Activated naive CD8-positive, alpha-beta T cell treated with anti-CD3 and anti-CD28 coated beads, Interleukin-2, amount 50 U/mL, for 24 hours (primary cell): ENCODE measurements around the gene BANP.
"Not testable (repeated sequence)": the region's sequence is repeated elsewhere in the genome, so short reads cannot be mapped to it uniquely, and the experiment has no call there.

Experiments used
- ATAC-seq: fragments of 150-1000 bp; cut with Tn5 transposase; one replicate; pipeline ENCODE4 v1.10.0; 2021
- DNase-seq: peaks from one replicate; pipeline ENCODE4 v3.0.0; 2021
- H3K27ac Mint-ChIP-seq: one replicate; pipeline ENCODE4 v1.8.0; 2021; ENCODE audit warnings: mild to moderate bottlenecking, mixed read lengths
- H3K27me3 Mint-ChIP-seq: one replicate; pipeline ENCODE4 v1.8.0; 2021; ENCODE audit warnings: mixed read lengths
- H3K36me3 Mint-ChIP-seq: one replicate; pipeline ENCODE4 v1.8.0; 2021; ENCODE audit warnings: low read depth, mixed read lengths
- H3K4me1 Mint-ChIP-seq: one replicate; pipeline ENCODE4 v1.8.0; 2021; ENCODE audit warnings: mixed read lengths
- H3K4me3 Mint-ChIP-seq: one replicate; pipeline ENCODE4 v1.8.0; 2021; ENCODE audit warnings: mild to moderate bottlenecking, moderate library complexity, mixed read lengths
- H3K9me3 Mint-ChIP-seq: one replicate; pipeline ENCODE4 v1.8.0; 2021; ENCODE audit warnings: mixed read lengths

The BANP gene

DNA sequence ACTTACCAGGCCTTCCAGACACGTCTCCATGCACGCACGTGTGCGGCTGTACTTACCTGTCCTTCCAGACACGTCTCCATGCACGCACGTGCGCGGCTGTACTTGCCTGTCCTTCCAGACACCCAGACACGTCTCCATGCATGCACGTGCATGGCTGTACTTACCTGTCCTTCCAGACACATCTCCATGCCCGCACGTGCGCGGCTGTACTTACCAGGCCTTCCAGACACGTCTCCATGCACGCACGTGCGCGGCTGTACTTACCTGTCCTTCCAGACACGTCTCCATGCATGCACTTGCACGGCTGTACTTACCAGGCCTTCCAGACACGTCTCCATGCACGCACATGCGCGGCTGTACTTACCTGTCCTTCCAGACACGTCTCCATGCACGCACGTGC lies 47.8 kb downstream of the BANP start:
- H3K27me3 Mint-ChIP-seq, DNase-seq, H3K27ac Mint-ChIP-seq, H3K4me3 Mint-ChIP-seq, H3K36me3 Mint-ChIP-seq, H3K9me3 Mint-ChIP-seq, H3K4me1 Mint-ChIP-seq, ATAC-seq: not testable (repeated sequence)

DNA sequence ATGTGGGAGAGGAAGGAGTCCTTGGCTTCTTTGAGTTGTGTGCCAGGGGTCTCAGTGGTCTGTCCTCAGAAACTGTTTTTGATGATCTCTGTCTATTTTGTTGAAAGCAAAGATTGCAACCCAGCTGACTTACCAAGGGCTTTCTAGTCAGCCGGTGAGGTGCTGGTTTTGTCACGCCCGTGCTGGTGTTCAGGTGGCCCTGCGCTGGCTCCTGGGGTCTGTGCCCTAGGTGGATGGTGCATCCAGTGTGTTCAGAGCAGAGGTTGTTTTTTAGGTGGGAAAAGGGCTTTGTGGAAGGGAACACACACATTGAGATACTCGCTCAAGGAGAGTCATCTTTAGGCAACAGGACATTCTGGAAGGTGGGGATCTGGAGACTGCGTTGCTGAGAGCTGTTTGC lies 51.0 kb downstream of the BANP start:
- Mint-ChIP-seq H3K27ac (no peak overlapping the region), H3K36me3 (peaks cover 17% of the 10 kb centered on the region), H3K4me3 (no peak overlapping the region)

DNA sequence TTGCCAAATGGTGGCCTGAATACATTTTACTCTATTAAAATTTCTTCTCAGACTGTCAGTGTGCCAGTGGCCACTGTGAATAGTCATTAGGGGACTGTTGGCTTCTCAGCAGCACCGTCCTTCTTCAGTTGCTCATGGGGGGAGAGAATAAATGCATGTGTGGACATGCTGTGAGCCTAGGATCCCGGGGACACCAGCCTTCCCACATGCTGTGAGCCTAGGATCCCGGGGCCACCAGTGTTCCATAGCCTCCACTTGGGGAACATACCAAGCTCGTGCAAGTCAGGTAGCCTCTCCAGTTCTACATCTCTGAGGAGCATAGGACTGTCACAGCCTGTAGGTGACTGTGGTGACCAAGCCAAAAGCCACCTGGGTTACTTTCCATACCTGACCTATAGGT lies 51.5 kb downstream of the BANP start:
- ATAC-seq (no peak), DNase-seq (no peak)
- Mint-ChIP-seq H3K27ac (no peak overlapping the region), H3K4me3 (no peak overlapping the region), H3K9me3 (no peaks in the 10 kb centered on the region), H3K27me3 (no peaks in the 10 kb centered on the region), H3K36me3 (peaks cover 18% of the 10 kb centered on the region), H3K4me1 (peaks cover 2% of the 10 kb centered on the region)

More for the DNA sequence above, 51.0 kb downstream of the BANP start:
- ATAC-seq, result no peak
- Mint-ChIP-seq H3K4me1 (peaks cover 2% of the 10 kb centered on the region), H3K9me3 (no peaks in the 10 kb centered on the region), H3K27me3 (no peaks in the 10 kb centered on the region)
- DNase-seq, result no peak

DNA sequence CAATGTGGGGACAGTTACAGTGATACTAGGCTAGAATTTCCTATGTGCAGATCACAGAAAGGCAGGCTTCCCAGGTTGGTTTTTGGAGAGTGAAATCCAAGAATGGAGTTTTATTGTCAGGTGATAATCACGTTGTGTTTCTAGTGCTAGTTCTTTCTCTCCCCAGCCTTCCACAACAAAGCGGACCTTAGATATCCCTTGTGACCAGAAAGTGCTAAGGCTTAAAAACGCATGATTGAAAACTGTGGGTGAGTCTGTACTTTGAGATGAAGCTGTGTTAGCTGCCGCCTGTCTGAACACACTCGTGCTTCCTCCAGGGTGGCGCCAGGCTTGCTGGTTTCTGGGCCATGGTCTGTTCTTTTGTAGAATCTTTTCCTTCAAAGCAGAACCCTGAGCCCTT lies 52.1 kb downstream of the BANP start:
- ATAC-seq, result no peak
- no peak overlapping the region for H3K27ac Mint-ChIP-seq
- H3K4me1 Mint-ChIP-seq, result peaks cover 2% of the 10 kb centered on the region
- no peak for DNase-seq
- no peaks in the 10 kb centered on the region for H3K27me3 Mint-ChIP-seq
- peaks cover 19% of the 10 kb centered on the region for H3K36me3 Mint-ChIP-seq
- no peak overlapping the region for H3K4me3 Mint-ChIP-seq
- no peaks in the 10 kb centered on the region for H3K9me3 Mint-ChIP-seq

DNA sequence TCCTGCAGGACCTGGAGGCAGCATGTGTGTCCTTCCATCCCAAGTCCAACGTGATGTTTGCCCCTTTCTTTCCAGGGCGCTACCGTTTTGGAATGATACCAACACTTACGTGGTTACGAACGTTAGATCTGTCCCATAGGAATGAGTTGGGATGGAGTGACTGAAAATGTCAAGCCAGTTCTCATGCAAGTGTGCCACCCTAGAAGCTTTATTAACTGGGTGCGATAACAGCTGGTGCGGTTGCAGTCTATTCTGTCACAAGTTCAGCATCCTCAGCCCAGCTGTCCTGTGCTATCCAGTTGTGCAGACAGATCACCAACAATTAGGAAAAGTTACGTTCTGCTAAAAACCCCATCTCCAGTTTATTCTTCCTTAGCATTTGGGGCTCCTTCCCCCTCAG lies 52.5 kb downstream of the BANP start:
- Mint-ChIP-seq H3K27me3 (no peaks in the 10 kb centered on the region), H3K36me3 (peaks cover 24% of the 10 kb centered on the region), H3K27ac (no peak overlapping the region), H3K4me1 (peaks cover 2% of the 10 kb centered on the region), H3K9me3 (no peaks in the 10 kb centered on the region), H3K4me3 (no peak overlapping the region)
- ATAC-seq, result no peak
- no peak for DNase-seq

DNA sequence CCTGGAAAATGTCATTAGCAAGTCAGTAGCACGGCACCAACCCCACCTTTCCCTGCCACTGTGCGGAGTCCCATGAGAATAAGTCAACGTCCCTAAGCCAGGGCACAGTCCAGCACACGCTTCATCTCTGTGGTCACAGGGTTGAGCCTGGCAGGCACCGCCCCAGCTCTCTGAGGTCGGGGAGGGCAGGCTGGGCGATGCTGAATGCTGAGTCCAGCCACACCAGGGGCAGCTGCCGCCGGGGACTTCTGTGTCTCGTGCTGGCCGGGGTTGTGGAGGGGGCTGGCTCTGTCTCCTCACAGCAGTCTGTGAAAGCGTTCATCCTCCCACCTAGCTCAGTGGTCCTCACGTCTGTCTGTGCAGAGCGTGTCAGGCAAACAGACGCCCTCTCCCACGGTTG lies 53.2 kb downstream of the BANP start:
- ATAC-seq (no peak), DNase-seq (no peak)
- Mint-ChIP-seq H3K4me1 (peaks cover 2% of the 10 kb centered on the region), H3K36me3 (peaks cover 28% of the 10 kb centered on the region), H3K27ac (no peak overlapping the region), H3K9me3 (no peaks in the 10 kb centered on the region), H3K27me3 (no peaks in the 10 kb centered on the region), H3K4me3 (no peak overlapping the region)

DNA sequence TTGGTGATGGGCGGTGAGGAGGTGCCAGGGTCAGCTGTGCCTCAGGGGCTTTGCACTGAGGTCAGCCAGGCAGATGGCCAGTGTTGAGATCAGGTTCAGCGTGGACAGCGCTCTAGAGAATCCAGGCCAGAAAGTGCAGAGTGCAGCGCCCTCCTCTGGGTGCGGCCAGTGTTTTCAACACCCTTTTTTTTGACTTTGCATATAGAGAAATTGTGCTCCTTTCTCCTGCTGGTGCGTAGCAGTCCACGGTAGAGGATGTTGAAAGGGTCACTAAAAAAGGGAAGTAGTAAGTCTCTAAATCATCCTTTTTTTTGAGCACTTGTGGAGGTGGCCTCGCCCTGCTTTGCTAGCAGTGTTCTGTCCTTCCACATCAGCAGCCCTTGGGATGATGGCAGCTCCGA lies 53.9 kb downstream of the BANP start:
- H3K36me3 Mint-ChIP-seq, result peaks cover 35% of the 10 kb centered on the region
- H3K27me3 Mint-ChIP-seq, result no peaks in the 10 kb centered on the region
- no peak for DNase-seq
- H3K27ac Mint-ChIP-seq, result no peak overlapping the region
- H3K4me3 Mint-ChIP-seq, result no peak overlapping the region
- peaks cover 2% of the 10 kb centered on the region for H3K4me1 Mint-ChIP-seq
- H3K9me3 Mint-ChIP-seq, result no peaks in the 10 kb centered on the region
- ATAC-seq, result no peak

DNA sequence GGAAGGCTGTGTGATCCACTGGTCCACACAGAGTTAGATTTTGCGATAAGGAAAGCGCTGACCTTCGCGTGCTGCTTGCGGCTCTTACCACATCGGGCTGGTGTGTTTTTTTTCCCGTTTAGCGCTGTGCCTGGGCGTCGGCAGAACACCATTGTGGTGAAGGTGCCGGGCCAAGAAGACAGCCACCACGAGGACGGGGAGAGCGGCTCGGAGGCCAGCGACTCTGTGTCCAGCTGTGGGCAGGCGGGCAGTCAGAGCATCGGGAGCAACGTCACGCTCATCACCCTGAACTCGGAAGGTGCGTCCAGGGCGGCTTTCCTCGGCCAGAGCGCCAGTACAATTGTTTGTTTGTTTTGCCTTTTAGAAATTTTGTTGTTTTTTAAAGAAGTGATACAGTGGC lies 54.7 kb downstream of the BANP start:
- DNase-seq (no peak), ATAC-seq (no peak)
- Mint-ChIP-seq H3K36me3 (peaks cover 40% of the 10 kb centered on the region), H3K27ac (no peak overlapping the region), H3K27me3 (no peaks in the 10 kb centered on the region), H3K4me3 (no peak overlapping the region), H3K4me1 (peaks cover 2% of the 10 kb centered on the region), H3K9me3 (no peaks in the 10 kb centered on the region)

DNA sequence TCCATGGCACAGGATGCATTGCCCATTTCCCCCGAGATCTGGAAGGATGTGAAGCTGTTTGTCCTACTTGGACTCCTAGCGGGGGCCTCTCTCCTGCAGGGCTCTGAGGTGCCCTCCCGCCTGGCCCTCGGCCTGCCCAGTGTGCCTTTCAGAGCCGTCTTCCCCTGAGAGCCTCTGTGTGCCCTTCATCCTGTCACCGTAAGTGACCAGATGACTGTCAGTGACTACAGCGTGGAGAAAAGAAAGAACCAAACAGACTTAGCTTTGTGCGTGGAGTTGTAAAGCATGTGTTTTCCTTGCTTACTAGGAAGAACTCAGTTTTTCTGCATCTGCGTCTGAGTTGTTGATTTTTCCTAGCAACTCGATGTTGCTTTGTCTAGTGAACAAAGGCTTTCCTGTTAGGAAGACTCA lies 56.1 kb downstream of the BANP start:
- no peaks in the 10 kb centered on the region for H3K27me3 Mint-ChIP-seq
- H3K4me3 Mint-ChIP-seq, result no peak overlapping the region
- peaks cover 41% of the 10 kb centered on the region for H3K36me3 Mint-ChIP-seq
- H3K9me3 Mint-ChIP-seq, result no peaks in the 10 kb centered on the region
- DNase-seq (no peak), ATAC-seq (no peak)
- H3K4me1 Mint-ChIP-seq, result peaks cover 2% of the 10 kb centered on the region
- no peak overlapping the region for H3K27ac Mint-ChIP-seq

DNA sequence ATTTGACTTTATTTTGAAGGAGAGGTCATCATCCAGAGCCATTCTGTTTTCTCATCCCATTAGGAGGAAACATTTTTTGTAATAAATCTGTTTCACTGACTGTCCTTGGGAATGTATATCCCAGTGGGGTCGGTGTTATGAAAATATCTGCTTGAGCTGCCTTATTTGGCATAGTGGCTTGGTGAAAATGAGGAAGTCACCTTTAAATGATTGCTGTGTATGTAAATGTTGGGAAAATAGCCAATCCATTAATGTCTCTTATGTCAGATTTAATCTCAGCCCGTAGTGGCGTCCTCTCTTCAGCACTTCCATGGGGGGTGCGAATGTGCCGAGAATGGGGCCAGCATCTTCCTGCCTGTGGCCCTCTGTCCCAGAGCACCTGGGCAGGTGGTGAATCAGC lies 57.6 kb downstream of the BANP start:
- ATAC-seq, result no peak
- no peaks in the 10 kb centered on the region for H3K27me3 Mint-ChIP-seq
- no peaks in the 10 kb centered on the region for H3K9me3 Mint-ChIP-seq
- no peak overlapping the region for H3K27ac Mint-ChIP-seq
- H3K4me3 Mint-ChIP-seq, result no peak overlapping the region
- peaks cover 42% of the 10 kb centered on the region for H3K36me3 Mint-ChIP-seq
- H3K4me1 Mint-ChIP-seq, result peaks cover 2% of the 10 kb centered on the region
- DNase-seq, result no peak

DNA sequence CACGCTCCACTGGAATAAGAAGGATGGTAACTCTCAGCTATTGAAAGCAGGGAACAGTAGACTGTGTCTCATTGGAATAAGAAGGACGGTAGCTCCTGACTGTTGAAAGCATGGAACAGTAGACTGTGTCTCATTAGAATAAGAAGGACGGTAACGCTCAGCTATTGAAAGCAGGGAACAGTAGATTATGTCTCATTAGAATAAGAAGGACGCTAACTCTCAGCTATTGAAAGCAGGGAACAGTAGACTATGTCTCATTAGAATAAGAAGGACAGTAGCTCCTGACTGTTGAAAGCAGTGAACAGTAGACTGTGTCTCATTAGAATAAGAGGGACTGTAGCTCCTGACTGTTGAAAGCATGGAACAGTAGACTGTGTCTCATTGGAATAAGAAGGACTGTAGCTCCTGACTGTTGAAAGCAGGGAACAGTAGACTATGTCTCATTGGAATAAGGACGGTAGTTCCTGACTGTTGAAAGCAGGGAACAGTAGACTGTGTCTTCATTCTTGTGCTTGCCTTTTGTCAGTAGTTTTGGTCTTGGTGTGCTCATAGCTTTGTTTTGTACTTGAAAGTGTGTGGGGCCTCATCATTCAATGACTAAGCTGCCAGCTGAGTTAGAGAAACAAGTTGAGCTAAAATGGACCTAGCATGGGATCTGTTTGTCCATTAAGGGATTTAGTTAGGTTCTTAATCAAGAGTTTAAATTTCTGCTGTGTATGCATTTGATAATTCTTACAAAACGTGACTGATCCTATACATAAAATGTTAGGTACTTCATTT lies 58.5 kb downstream of the BANP start:
- H3K9me3 Mint-ChIP-seq, result no peaks in the 10 kb centered on the region
- H3K27me3 Mint-ChIP-seq, result no peaks in the 10 kb centered on the region
- no peak overlapping the region for H3K27ac Mint-ChIP-seq
- ATAC-seq (no peak), DNase-seq (no peak)
- peaks cover 2% of the 10 kb centered on the region for H3K4me1 Mint-ChIP-seq
- H3K4me3 Mint-ChIP-seq, result no peak overlapping the region
- H3K36me3 Mint-ChIP-seq, result peaks cover 41% of the 10 kb centered on the region

DNA sequence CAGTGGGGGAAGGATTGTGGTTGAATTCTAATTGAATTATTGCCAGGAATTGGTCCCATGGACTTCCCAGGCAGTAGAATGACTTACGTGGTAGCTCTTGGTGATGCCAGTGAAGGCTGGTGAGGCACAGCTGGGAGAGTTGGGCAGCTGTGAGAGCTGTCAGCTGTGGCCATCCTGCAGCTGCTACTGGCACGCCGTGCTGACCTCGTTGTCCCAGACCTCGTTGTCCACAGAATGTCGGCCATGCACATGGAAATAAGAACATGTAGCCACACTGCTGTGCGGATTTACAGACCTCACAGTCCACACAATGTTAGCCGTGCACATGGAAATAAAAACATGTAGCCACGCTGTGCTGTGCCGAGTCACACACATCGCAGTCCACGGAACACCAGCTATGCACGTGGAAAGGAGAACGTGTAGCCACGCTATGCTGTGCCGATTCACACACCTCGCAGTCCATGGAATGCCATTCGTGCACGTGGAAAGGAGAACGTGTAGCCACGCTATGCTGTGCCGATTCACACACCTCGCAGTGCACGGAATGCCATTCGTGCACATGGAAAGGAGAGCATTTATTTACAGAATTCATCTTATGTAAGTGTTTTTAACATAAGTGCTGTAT lies 59.2 kb downstream of the BANP start:
- ATAC-seq (no peak), DNase-seq (no peak)
- no peaks in the 10 kb centered on the region for H3K27me3 Mint-ChIP-seq
- H3K9me3 Mint-ChIP-seq, result no peaks in the 10 kb centered on the region
- peaks cover 41% of the 10 kb centered on the region for H3K36me3 Mint-ChIP-seq
- no peak overlapping the region for H3K27ac Mint-ChIP-seq
- no peaks in the 10 kb centered on the region for H3K4me1 Mint-ChIP-seq
- H3K4me3 Mint-ChIP-seq, result no peak overlapping the region

DNA sequence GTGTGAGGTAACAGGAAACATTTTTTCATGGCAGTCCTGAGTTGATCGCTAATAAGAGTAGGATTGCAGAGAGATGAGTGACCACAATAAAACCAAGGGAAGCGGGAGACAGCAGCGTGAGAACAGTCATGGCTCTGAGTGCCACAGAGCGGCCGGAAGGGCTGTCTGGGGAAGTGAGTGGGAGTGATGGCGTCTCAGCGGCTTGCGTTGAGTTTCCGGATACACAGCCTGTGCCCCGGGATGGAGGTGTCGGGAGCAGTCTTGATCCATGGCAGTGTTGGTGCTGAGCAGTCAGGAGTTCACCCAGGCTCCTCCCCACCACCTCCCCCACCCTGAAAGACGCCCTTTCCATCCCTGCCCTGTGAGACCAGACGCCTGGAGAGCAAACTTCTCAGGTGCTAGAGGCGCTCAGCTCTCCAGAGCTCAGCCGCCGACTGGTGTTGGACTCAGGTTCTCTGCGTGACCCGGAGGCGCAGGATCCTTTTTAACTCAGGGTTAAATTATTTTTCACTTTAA lies 59.8 kb downstream of the BANP start:
- DNase-seq (no peak), ATAC-seq (no peak)
- Mint-ChIP-seq H3K9me3 (no peaks in the 10 kb centered on the region), H3K4me3 (no peak overlapping the region), H3K27ac (no peak overlapping the region), H3K27me3 (no peaks in the 10 kb centered on the region), H3K4me1 (no peaks in the 10 kb centered on the region), H3K36me3 (peaks cover 38% of the 10 kb centered on the region)

DNA sequence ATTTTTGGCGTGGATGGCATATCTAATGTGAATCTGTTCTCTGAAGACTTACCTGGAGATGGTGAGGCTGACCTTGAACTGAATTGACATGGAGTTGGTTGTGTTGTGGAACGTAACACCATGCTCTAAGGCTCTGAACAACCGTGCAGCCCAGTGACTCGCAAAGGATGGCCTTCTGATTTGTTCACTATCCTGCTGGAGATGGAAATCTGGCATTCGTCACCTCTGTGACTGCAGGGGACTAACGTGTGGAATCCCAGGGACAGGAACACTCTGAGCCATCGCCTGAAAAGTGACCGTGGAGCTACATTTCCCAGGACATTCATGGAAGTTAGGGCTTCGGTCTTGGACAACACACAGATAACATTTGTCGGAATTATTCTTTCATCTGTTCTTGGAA lies 61.1 kb downstream of the BANP start:
- H3K4me3 Mint-ChIP-seq, result no peak overlapping the region
- no peaks in the 10 kb centered on the region for H3K4me1 Mint-ChIP-seq
- ATAC-seq, result no peak
- H3K9me3 Mint-ChIP-seq, result no peaks in the 10 kb centered on the region
- no peak overlapping the region for H3K27ac Mint-ChIP-seq
- no peaks in the 10 kb centered on the region for H3K27me3 Mint-ChIP-seq
- DNase-seq, result no peak
- peaks cover 39% of the 10 kb centered on the region for H3K36me3 Mint-ChIP-seq

DNA sequence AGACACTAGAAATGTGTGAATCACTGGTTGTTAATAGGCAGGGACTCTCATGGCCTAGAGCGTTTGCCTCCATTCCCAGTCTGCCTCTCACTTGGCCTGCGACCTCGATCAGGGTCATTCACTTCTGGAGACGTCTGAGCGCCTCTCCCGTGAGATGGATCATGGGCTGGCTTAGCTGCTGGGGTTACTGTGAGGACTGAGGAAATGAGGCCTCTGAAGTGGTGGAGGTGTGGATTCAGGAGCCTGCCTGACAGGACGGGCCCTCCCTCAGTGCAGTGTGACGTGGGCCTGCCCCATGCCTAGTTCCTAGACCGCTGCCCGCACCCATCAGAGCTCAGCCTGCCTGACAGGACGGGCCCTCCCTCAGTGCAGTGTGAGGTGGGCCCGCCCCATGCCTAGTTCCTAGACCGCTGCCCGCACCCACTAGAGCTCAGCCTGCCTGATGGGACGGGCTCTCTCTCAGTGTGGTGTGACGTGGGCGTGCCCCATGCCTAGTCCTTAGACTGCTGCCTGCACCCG lies 61.9 kb downstream of the BANP start:
- no peaks in the 10 kb centered on the region for H3K9me3 Mint-ChIP-seq
- DNase-seq (no peak), ATAC-seq (no peak)
- no peaks in the 10 kb centered on the region for H3K4me1 Mint-ChIP-seq
- H3K36me3 Mint-ChIP-seq, result peaks cover 36% of the 10 kb centered on the region
- H3K4me3 Mint-ChIP-seq, result no peak overlapping the region
- no peaks in the 10 kb centered on the region for H3K27me3 Mint-ChIP-seq
- no peak overlapping the region for H3K27ac Mint-ChIP-seq
